NK-92 treated with Interleukin-12 subunit alpha and Interleukin-12 subunit beta, amount 100 ng/mL, for 24 hours (cell line): ENCODE data around the gene PDGFA.

Source experiments
- DNase-seq: peaks from one replicate; lab custom pipeline; 2025; lab: John Stamatoyannopoulos, UW

PDGFA gene

DNA sequence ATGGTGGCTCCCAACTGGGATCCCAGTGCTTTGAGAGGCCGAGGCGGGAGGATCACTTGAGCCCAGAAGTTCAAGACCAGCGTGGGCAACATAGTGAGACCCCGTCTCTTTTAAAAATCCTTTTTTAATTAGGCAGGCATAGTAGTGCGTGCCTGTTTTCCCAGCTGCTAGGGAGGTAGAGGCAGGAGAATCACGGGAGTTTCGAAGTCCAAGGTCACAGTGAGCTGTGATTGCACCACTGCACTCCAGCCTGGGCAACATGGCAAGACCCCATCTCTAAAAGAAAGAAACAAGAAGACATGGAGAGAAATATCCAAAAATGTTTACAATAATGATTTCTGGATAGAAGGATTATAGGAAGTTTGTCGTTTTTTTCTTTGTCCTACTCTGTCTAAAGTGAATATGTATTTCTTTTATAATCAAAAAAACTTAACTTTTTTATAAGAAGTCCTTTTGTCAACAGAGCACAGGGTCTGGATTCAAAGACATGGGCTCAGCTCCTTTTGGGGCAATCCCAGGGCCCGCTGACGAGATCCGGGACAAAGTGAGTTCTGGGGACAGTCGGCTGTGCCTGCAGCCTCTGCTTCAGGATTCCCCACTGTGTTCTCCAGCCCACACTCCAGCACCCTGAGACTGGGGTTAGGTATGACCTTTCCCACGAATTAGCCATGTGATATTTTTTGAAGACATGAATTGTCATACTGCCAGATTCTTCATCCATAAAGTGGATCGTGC is 45.6 kb downstream of the PDGFA start:
- no peak for DNase-seq

DNA sequence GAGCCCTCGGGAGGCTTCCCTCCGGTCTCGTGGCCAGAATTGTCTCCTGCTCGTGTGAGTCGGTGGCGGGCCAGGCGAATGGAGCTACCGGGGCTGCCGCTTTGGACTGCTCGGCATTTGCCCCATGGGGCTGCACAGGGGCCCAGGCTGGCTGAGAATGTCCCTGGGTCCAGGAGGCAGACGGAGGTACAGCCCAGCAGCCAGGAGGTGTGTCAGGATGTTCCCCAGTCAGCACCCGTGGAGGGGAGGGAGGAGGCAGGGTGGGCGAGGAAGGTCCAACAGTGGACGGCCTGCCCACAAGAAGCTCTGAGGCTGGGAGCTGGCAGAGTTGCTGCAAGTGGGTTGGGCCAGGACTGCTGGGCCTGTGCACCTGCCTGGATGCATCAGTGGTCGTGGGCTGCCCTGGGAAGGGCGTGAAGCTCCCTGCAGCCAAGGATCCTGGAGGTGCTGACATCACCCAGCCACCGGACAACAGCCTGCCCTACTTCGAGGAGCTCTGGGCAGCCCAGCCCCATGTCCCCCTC is 46.4 kb downstream of the PDGFA start:
- DNase-seq: no peak

DNA sequence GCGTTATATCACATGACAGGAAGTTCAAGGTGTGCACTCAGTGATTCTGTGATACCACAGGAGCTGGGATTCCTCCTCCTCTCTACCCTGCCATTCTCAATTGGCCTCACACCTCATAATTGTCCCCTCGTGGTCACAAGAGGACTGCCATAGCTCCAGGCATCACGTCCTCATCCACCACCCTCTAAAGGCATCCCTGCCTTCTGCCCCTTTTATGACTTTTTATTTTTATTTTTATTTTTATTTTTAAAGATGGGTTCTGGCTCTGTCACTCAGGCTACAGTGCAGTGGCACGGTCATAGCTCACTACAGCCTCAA is 47.0 kb downstream of the PDGFA start:
- DNase-seq: no peak

DNA sequence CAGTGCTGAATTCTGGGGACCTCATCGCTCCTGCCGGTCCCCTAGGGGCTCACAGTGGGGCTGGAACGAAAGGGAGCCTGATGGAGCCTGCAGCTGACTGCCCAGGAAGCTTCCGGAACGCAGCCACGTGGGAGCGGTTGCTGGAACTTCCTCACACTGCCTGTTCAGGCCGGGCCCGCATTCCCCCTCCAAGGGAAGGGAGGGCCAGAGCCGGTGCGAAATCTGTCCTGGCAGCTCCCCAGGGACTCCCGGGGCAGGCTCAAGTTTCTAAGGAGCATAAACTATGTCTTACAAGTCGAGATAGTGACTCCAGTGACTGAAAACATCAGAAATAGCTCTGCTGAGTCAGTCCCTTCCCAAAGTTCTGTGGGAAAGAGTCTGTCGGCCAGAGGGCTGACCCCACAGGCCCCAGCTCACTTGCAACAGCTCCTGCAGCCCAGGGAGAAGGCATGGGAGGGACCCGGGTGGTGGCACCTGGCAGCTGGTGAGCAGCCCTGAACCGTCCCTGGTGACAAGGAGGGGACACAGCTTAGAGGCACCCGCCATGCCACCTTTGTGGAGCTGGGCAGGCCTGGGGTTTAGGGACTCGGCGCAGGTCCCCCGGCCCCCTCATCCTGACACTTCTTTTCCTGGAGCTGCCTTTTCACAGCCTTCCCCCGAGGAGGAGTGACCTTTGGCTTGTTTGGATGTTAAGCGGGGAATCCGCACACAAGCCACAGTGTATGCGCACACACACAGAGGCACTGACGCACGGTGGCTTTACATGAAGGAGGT is 47.6 kb downstream of the PDGFA start:
- DNase-seq: no peak

DNA sequence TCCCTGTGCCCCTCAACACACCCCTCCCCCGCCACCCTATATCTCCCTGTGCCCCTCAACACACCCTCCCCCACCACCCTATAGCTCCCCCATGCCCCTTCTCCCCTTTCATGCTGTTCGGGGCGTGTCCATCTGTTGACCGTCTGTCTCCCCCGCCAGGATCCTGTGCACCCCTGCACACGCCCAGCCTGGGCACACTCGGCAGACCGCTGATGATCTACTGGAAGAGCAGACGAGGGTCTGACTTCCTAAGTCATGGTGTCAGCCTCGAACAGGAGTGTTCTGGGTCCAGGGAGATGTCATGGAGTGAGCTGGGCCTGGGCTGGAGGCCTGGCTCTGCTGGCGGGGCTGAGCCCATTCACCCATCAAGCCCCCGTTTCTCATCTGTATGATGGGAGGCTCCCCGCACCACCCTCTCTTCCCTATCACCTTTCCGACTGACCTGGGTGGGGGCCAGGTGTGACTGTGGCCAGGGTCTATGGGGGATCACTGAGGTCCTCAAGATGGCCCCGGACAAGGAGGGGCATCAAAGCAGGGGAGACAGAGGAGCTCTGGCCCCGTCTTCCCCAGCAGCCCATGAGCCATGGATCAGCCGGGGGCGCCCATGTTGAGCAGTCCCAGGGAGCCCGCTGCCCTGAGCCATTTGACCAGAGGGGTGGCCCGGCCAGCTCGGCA is 48.3 kb downstream of the PDGFA start:
- no peak for DNase-seq

DNA sequence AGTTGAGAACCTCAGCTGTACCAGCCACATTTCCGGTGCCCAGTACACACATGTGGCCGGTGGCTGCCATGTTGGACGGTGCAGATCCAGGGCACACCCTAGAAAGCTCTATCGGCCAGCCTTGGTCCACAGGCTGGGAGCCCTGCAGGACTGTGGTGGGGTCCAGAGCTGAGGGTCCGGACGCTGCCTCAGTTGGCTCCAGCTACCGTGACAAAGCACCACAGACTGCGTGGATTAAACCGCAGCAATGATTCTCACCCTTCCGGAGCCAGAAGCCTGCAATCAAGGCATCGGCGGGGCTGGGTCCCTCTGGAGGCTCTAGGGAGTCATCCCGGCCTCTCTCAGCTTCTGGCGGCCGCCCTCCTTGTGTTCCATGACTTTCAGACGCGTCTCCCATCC is 50.1 kb downstream of the PDGFA start:
- no peak for DNase-seq

DNA sequence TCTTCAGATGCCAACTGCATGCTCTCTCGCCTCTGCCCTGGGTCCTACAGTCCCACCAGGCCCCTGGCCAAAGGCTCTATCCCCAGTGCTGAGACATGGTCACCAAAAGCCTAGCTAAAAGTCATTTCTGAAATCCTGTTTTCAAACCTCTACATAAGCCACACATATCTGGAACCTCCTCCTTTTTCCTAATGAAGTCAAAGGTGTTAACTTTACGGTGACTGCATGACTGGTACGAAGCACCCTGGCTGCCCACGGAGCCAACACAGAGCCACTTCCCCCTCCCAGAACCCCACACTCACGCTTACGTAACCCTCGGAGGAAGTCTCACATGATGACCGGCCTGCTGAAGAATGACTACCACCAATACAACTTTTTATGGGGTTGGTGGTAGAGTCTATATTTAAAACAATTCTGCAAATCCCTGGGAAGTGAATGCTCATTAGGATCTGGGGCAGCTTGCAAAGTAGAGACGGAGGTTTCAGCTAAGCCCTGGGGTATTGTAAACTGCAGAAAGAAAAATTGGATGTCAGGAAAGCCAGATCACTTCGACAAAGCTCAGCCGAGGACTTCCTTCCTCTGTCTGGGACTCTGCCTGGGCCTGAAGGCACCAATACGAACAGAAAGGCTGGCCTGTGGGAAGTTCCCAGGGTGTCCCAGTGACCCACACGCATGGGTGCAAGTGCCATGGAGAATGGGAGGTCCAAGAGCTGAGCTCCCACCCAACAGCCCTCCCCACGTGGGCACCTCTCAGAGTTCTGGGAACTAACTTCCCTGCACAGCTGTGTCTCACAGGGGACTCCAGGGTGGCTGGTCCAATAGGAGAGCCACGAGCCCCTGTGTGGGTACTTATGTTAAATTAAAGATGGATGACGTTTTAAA is 50.7 kb downstream of the PDGFA start:
- DNase-seq: no peak

DNA sequence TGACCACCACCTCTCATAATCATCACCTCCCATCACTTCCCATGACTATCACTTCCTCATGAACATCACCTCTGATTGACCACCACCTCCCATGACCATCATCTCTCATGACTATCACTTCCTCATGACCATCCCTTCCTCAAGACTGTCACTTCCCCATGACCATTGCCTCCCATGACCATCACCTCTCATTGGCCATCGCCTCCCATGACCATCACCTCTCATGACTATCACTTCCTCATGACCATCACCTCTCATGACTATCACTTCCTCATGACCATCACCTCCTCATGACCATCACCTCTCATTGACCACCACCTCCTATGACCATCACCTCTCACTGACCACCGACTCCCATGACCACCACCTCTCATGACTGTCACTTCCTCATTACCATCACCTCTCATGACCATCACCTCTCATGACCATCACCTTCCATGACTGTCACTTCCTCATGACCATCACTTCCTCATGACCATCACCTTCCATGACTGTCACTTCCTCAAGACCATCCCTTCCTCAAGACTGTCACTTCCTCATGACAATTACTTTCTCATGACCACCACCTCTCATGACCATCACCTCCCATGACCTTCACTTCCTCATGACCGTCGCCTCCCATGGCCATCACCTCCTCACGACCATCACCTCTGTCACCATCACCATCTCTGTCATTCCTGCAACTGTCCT is 51.6 kb downstream of the PDGFA start:
- DNase-seq: no peak

DNA sequence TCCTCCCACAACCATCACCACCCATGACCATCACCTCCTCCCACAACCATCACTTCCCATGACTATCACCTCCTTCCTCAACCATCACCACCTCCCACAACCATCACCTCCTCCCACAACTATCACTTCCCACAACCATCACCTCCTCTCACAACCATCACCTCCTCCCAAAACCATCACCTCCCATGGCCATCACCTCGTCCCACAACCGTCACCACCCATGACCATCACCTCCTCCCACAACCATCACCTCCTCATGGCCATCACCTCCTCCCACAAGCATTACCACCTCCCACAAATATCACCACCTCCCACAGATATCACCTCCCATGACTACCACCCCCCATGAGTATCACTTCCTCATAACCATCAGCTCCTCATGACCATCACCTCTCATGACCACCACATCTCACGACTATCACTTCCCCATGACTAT is 52.2 kb downstream of the PDGFA start:
- no peak for DNase-seq

DNA sequence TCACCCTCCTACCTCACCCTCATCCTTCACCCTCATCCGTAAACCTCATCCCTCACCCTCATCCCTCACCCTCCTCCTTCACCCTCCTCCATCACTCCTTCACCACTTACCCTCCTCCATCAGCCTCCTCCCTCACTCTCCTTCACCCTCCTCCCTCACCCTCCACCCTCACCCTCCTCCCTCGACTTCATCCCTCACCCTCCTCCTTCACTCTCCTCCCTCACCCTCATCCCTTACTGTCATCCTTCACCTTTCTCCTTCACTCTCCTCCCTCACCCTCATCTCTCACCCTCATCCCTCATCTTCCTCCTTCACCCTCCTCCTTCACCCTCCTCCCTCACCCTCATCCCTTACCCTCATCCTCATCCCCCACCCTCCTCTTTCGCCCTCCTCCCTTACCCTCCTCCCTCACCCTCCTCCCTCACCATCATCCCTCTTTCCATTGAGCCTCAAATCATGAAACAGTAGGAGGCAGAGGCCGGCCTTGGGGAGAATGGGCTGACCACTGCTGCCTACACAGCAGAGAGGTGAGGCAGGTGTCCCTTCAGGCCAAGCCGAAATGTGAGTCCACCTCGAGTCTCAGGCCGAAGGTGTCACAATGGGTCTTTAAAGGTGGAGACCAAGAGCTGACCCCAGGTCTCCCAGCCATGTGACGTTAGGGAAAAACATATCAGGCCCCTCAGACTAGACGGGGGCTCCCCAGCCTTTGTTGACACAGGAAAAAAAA is 53.0 kb downstream of the PDGFA start:
- no peak for DNase-seq

DNA sequence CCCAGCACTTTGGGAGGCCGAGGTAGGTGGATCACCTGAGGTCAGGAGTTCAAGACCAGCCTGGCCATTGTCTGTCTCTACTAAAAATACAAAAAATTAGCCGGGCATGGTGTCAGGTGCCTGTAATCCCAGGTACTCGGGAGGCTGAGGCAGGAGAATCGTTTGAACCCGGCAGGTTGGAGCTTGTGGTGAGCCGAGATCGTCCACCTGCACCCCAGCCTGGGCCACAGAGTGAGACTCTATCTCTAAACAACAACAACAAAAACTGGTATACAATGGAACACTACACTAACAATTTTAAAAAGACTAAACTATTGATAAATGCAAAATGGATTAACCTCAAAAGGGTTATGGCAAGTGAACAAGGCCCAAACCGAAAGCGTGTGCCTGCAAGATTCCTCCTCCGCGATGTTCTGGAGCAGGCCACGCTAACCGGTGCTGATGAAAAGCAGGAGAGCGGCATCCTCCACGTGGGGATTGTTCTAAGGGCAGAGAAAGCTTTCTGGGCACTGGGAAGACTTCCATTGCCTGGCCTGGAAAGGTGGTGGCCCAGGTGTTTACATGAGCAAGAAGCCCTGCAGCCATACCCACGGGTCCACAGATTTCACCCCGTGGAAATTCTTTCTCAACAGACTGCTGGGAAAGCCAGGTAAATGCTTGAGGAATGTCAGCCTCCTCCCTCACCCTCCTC is 53.8 kb downstream of the PDGFA start:
- no peak for DNase-seq

DNA sequence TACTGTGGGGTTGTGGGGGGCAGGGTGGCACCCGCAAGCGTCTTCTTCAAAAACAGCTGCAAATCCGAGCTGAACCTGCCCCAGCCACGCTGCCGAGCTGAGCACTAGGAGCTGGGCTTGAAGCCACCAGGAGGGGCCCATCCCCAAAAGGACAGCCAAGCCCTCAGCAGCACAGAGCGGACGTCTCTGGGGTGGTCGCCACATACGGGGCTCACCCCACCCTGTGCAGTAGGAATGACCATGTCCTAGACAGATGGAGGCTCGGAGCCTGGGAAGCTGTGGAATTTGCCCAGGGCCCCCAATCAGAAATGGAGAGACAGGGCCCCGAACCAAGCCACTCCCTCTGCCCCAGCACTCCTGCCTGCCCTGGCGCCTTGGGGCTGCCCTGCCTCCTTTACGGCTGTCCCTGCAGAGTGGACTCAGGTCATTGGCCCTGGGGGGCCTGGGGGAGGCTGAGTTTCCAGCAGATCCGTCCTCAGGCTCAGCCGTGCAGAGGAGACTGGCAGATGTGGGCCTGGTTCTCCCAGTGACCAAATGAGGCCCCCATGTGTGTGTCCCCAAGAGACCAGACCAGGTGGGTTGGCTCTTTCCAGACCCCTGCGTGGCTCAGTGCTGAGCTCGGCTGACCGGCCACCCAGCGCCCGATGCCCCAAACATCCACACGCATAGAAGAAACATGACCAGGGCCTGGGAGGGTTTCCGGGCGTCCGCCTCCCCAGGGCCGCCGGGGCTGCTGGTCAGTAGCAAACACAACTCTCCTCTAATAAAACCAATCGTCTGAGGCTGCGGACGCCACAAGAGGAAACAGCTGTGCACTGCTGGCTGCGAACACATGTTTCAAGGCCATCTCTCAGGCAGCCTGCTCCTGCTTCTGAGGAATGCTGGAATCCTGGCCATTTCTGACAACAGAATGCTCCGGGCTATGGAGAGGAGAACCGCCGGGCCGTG is 54.9 kb downstream of the PDGFA start:
- no peak for DNase-seq

DNA sequence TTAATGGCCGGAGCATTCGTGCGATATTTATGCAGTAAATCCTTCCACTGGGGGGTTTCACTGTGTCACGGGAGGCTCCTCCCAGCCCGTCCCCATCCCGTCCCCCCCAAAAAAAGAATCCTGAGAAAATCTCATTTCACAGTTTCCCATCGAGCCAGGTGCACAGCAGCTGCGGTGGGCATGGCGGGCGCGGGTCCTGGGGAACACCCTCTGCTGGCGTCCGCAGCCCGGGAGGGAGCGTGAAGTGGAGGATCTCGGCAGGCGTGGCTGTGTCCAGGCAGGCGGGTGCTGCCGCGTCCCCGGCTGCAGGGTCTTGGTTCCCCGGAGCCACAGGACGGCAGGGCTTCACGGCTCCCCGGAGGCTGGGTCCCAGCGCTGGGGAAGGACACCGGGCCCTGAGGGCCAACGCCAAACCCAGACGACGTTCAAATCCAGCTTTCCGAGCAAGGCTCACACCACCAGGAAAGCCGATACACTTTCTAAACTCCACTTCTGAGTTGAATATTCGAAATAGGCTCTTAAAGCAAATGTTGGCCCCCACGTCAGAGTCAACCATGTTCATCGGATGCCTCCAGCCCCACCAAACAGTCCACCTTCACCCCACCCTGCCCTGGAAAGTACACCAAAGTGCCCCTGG is 55.7 kb downstream of the PDGFA start:
- DNase-seq: no peak

DNA sequence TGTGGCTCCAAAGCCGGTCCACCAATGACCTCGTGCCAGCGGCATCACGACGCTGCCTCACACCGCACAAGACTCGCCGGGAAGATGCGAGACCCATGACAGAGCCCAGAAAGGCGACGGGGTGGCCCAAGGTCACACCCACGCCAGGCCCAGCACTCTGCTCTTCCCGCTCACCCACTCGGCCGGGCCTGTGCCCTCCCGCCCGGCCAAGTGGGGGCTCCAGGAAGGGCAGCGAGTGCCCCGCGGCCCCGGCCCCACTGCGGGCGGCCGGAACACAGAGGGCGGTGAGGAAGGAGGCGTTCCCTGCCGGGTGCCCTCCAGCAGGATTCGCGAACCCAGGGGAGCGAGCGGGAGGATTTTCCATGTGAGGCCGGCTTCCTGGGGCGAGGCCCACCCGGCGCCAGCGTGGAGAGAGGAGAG is 56.3 kb downstream of the PDGFA start:
- DNase-seq: no peak

DNA sequence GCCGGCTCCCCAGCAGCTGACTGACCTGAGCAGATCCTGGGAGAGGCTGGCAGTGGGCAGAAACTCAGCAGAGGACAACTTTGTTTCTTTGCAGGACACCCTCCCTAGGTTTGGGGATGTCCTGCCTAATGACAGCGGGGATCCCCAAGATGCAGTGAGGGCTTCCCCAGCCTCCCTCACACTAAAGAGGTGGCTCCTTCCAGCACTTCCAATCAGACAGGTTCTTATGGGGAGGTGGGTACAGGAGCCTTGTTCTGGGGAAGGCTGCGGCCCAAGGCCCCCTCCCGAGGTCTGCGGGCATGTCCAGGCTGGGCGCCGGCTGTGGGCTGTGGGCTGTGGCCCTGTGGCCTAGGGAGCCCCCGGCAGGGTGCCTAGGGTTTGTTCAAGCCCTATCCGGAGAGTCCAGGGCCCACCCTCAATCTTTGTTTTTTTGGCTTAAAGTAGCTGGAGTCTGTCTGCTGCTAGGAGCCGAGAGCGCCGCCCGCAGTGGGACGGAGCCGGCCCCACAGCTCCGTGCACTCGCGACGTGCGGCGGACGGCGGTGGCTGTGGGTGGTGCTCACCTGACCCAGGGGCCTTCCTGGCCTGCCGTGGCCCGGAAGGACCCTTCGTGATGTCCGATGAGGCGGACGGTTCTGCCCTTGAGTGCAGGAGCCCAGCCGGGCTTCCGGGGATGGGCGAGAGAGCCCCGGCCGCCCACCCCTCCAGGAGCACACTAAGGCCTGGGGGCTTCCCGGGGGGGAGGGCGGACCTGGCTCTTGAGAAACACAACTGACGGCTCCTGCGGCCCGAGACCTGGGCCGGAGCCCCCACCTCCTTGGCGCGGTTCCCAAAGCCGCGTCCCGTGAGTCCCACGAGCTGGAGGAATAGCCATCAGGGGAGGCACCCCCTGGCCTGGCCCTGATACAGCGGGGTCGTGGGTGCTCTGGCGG is 57.2 kb downstream of the PDGFA start:
- DNase-seq: no peak

DNA sequence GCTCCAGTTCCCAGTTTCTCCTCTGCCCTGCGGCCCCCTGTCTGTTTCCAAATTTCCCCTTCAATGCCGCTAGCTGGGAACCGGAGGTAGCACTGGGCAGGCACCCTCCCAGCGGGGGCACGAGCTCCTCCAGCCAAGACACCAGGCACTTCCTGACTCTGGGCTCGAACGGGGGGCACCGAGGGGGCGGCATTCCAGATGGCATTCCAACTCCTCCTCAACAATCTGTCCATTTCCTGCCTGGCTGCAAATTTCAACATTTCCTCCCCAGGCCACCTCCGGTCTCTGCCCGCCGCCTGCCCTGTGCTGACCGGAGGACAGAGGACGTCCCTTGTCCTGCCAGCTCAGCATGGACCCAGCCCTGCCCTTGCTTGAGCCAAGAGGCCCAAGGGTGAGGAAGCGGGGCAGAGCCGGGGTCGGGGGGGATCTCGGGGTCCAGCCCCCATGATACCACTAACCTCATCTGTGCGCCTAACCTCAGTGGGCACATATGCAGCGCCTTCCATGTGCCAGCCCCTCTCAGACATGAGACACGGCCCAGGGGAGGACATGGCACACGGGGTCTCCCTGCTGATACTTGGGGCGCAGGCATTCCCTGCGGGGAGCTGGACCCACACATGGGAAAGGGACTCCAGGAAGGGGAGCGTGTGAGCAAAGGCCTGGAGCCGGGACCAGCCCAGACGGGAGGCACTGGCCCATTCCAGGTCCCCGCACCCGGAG is 58.0 kb downstream of the PDGFA start:
- DNase-seq: no peak

DNA sequence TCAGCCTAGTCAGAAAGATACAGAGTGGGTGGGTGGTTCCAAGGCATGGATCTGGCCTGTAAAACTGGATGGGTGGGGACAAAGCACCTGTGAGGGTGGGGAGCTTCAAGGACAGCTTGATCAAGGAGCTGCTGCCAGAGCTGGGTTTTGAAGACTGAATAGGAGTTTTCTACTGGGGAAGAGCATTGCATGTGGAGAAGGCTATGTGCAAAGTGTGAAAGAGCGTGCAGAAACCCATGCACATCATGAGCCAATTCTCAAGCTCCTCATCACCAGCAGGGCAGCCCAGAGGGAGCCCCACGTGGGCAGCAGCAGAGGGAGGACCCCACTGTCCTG is 58.6 kb downstream of the PDGFA start:
- no peak for DNase-seq
